GM19372 (cell line): ENCODE results near the gene GPLD1.
"Not testable (repeated sequence)": the region's sequence is repeated elsewhere in the genome, so short reads cannot be mapped to it uniquely, and the experiment has no call there.

Experiments
- ATAC-seq: cut with Tn5 transposase; IDR thresholded peaks from one replicate; pipeline ENCODE4 v1.9.1; 2021; ENCODE audit warnings: mild to moderate bottlenecking, low read depth, moderate library complexity; ENCODE audit not compliant: unreplicated experiment

GPLD1 gene, protein sequence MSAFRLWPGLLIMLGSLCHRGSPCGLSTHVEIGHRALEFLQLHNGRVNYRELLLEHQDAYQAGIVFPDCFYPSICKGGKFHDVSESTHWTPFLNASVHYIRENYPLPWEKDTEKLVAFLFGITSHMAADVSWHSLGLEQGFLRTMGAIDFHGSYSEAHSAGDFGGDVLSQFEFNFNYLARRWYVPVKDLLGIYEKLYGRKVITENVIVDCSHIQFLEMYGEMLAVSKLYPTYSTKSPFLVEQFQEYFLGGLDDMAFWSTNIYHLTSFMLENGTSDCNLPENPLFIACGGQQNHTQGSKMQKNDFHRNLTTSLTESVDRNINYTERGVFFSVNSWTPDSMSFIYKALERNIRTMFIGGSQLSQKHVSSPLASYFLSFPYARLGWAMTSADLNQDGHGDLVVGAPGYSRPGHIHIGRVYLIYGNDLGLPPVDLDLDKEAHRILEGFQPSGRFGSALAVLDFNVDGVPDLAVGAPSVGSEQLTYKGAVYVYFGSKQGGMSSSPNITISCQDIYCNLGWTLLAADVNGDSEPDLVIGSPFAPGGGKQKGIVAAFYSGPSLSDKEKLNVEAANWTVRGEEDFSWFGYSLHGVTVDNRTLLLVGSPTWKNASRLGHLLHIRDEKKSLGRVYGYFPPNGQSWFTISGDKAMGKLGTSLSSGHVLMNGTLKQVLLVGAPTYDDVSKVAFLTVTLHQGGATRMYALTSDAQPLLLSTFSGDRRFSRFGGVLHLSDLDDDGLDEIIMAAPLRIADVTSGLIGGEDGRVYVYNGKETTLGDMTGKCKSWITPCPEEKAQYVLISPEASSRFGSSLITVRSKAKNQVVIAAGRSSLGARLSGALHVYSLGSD

GRCh38 chr6:24489470-24489869 lies at the start of gene GPLD1:
Gene GPLD1 (minus strand): TSS chr6:24489578. CDS start chr6:24489511, 67 bp downstream.
- no peak for ATAC-seq

GRCh38 chr6:24537771-24538385 lies 48.5 kb upstream of the GPLD1 start:
- no peak for ATAC-seq

DNA sequence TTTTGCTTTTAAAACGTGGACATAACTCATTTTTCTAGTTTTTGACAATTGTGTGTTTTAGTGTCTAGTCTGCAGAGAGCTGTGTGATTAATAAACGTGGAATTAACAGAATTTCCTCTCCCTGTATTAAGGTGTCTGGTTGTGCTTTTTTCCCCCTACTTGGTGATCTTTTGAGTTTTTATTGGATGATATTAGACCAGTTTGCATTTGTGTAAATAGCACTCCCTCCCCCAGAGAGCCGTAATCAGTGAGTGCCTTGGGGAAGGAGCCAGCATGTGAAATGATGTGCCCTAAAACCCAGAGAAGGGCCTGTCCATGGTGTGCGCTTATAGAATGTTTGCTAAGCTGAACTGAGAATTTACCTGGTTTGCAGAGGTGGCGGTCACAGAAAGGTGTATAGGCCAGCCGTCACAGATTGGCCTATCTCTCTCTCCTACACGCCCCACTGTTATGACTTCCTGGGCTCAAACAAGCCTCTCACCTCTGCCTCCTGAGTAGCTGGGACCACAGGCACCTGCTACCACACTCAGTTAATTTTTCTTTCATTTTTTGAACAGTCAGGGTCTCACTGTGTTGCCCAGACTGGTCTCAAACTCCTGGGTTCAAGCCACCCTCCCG lies 47.8 kb upstream of the GPLD1 start:
- ATAC-seq = no peak

GRCh38 chr6:24536466-24536865 lies 47.1 kb upstream of the GPLD1 start:
- ATAC-seq = no peak

GRCh38 chr6:24535210-24535609 lies 45.8 kb upstream of the GPLD1 start:
- no peak for ATAC-seq

DNA sequence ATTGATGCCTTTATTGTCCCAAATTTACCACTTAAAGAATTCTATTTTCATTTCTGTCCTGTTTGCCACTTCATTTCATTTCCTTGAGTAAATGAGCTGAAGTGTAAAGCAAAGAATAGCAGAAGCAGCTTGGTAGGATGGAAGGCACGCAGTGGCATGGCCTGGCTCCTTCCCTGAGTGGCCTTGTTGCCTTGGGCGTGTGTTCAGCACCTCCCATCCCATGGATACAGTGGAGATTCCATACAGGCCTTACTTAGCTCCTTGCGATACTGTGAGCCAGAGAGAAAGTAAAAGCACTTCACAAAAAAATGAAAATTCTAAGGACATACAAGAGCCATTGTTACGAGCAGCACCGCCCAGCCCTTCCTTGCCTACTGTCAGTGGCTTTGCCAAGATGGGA lies 45.0 kb upstream of the GPLD1 start:
- ATAC-seq = no peak

DNA sequence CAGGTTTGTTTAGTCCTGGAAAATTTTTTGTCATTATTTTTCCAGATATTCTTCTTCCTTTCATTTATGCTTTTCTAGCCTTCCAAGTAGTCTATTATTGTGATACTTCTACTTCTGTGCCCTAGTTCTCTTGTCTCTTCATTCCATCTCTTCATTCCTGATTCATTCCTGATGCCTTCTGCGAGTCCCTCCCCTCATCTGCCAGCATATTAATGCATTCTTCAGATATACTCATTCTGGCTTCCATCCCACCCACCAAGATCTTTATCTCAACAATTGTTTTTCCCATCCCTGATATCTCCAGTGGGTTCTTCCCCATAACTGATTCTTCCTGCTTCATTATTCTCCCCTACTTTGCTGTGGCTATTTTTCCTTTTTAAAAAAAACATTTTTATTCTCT lies 40.6 kb upstream of the GPLD1 start:
- ATAC-seq = no peak

DNA sequence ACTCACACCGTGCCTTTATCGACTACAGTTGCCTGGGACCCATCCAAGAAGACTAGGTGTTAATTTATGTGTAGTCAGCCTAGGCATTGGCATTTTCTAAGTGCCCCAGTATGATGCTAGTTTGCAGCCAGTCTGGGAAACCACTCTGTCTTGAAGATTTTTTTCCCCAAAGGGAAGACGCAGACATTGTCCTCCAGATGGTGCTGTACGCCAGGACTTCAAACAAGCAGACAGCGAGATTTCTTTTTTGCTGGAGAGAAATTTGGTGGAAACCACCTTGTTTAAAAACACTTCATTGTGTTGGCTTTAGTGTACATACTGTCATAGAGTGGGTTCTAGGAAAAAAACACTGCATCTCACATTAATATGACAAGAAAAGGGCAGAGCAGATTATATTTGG lies 35.4 kb upstream of the GPLD1 start:
- ATAC-seq = no peak

- ATAC-seq = no peak
These were observed 35.0 kb upstream of the GPLD1 start for GRCh38 chr6:24524329-24524728.

GRCh38 chr6:24522228-24523176 lies 33.1 kb upstream of the GPLD1 start:
- ATAC-seq = peak; percentile 44

GRCh38 chr6:24520929-24521546 lies 31.7 kb upstream of the GPLD1 start:
- ATAC-seq = peak; percentile 39

- peak; percentile 69 for ATAC-seq
These were observed 28.5 kb upstream of the GPLD1 start for GRCh38 chr6:24517659-24518543.

DNA sequence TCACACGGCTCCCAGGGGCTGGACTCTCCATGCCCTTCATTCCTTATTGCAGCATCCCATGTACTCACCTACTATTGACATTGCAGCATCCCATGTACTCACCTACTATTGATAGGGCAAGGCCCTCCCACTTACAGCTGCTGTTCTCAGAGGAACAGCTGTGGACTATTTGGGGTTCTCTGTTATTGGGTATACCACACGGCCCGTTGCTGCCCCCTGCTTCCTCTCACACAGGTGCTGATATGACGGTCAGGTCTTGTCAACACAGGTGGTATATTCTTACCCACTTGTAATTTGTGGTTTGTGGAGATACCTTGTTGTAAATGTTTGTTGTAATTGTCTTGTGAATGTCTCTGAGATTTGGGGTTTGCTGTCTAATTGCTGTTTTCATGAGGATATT lies 24.2 kb upstream of the GPLD1 start:
- no peak for ATAC-seq

DNA sequence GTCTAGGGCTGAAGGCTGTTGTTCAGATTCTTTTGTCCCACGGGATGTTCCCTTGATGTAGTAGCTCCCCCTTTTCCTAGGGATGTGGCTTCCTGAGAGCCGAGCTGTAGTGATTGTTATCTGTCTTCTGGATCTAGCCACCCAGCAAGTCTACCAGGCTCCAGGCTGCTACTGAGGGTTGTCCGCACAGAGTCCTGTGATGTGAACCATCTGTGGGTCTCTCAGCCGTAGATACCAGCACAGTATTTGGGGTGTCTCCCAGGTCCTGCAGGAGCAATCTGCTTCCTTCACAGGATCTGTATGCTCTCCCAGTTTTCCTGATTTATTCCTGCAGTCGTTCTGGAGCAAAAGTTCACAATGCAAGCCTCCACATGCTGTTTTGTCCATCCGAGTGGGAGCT lies 22.6 kb upstream of the GPLD1 start:
- ATAC-seq = not testable (repeated sequence)

- ATAC-seq = no peak
These were observed 17.6 kb upstream of the GPLD1 start for GRCh38 chr6:24506814-24507520.

DNA sequence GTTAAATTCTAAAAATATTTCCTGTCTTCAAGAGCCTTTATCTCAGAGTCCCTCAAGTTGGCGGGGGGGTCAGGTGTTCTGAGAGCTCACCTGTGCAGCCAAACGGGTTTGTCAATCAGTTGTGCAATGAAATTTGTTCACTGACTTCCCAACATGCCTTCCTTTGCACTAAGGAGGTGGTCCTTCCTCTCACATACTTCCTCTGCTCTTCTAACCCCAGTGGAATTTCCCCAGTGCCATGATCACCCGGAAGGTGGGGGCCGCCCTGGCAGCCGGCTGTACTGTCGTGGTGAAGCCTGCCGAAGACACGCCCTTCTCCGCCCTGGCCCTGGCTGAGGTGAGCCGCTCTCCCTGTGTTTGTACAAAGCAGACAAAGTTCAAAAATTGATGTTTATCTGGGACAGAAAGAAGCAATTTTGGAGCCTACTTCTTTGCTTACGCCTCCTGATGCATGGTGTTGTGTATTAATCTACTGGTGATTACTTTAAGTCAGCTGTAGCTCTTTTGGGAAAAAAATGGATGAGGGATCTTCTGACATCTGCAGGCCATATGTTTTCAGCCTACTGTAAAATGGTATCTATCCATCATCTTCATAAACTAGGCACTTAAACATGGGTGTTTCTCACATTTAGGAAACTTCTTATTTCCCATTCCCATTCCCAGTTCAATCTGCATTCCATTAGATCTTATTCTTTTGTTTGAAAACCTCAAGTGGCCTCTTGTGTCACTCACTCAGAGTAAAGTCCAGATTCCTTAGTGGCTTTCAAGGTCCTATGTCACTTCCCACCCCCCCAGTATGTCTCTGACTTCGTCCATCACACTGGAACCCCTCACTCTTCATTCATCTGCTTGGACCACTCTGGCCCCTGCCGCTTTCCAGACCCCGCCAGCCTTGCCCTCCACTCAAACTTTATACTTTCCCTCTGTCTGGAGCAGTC lies 15.5 kb upstream of the GPLD1 start:
- ATAC-seq = no peak

DNA sequence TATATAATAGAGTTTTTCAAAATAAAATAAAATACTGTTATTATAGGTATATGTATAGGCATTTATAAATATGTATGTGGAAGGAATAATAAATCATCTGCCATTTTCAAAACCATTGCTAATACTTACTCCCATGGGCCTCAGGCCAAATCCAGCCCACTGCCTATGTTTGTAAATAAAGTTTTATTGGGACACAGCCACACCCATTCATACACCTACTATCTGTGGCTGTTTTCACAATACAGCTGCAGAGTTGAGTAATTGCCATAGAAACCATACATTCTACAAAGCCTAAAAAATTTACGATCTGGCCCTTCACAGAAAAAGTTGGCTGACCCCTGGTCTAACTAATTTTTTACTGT lies 14.9 kb upstream of the GPLD1 start:
- ATAC-seq = no peak
